Measurements from ENCODE around the gene PWWP2A. TPM values are rescaled to one million over a fixed set of nuclear protein-coding genes. Genes with fewer than 3 reads are reported as not detected.

Gene PWWP2A
- total and polyA plus RNA-seq, 2 experiments from 2014 or later: 17.9 to 32.2 TPM

DNA sequence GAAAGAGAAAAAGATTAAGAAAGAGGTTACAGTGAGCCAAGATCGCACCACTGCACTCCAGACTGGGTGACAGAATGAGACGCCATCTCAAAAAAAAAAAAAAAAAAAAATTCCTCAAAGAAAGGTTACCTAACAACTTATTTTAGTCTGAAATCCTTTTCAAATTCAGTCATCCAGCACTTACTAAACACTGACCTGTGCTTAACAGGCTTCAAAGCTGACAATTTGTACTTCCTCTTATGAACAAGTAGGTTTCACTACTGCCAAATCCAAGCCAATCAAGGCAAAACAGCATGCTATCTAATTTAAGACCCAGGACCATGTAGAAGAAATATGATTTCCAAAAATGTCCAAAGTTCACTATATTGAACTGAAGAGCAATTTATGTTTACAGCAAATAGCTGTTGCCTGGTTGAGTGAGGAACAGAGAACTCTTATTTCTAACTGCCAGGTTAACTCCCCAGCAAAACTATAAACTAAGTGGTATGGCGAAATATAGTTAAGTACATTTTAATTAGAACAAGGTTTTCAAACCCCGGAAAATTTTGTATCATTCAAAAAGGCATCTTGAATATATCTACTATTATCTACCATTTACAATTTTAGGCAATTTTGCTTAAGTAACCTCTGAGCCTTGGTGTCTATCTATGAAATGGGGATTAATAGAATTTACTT is 13.4 kb downstream of the PWWP2A start:
- DNase-seq (ENCODE audit: low read depth in 1 of 2, low spot score in 1 of 2): no peak
- Histone ChIP-seq H3K9me3 (ENCODE audit: low read depth) (no peaks in the 10 kb centered on the region), H3K27me3 (no peaks in the 10 kb centered on the region), H3K36me3 (peaks cover 6% of the 10 kb centered on the region), H3K4me3 (no peak overlapping the region), H3K4me1 (ENCODE audit: low read depth) (no peaks in the 10 kb centered on the region), H3K27ac (peak overlapping the region; percentile 1)
- TF ChIP-seq, protein P1, sequence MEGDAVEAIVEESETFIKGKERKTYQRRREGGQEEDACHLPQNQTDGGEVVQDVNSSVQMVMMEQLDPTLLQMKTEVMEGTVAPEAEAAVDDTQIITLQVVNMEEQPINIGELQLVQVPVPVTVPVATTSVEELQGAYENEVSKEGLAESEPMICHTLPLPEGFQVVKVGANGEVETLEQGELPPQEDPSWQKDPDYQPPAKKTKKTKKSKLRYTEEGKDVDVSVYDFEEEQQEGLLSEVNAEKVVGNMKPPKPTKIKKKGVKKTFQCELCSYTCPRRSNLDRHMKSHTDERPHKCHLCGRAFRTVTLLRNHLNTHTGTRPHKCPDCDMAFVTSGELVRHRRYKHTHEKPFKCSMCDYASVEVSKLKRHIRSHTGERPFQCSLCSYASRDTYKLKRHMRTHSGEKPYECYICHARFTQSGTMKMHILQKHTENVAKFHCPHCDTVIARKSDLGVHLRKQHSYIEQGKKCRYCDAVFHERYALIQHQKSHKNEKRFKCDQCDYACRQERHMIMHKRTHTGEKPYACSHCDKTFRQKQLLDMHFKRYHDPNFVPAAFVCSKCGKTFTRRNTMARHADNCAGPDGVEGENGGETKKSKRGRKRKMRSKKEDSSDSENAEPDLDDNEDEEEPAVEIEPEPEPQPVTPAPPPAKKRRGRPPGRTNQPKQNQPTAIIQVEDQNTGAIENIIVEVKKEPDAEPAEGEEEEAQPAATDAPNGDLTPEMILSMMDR (IDR thresholded peaks at IDR 0.05; ENCODE audit: low read depth, low read length): no peak

DNA sequence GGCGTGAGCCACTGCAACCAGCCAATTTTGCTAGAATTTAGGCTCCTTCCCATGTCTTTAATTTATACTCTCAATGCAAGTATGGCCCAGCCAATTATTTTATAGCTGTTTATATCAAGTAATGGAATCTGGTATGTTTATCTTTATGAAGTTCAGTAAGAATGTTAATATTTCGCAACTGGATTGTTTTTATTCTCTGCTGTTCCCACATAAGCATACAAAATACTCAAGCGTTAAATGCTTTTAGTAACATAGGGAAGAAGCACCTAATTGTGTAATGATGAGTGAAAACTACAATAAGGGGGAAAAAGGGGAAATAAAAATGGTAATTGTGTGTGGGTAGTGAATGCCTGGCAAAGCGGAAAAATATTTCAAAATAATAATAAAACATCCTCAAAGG is 21.3 kb downstream of the PWWP2A start:
- DNase-seq (ENCODE audit: low read depth in 1 of 2, low spot score in 1 of 2): peak in 1 of 2 donors; percentile 28
- TF ChIP-seq, protein P1 (IDR thresholded peaks at IDR 0.05; ENCODE audit: low read depth, low read length): no peak
- peaks cover 7% of the 10 kb centered on the region for H3K4me1 ChIP-seq (ENCODE audit: low read depth)
- no peaks in the 10 kb centered on the region for H3K9me3 ChIP-seq (ENCODE audit: low read depth)
- H3K27ac ChIP-seq: no peak overlapping the region
- H3K4me3 ChIP-seq: no peak overlapping the region
- peaks cover 10% of the 10 kb centered on the region for H3K36me3 ChIP-seq
- no peaks in the 10 kb centered on the region for H3K27me3 ChIP-seq

DNA sequence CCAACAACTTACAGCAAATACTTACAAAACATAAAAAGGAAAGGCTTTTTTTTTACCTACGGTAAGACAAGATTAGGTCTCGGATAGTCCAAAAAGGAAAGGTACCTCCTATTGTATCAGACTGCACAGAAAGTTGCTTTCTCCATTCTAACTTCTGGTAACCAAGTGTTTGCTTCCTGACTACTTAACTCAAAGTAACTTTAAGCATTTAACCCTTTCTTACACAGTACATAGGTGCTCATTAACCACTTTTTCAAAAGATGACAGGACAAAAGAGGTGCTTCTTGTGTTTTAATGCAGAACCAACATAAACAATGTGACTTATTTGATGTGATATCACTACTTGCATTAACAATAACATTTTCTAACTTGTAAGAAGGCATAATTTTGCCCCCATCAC is 23.1 kb downstream of the PWWP2A start:
- Histone ChIP-seq H3K36me3 (peaks cover 8% of the 10 kb centered on the region), H3K27ac (no peak overlapping the region), H3K4me1 (ENCODE audit: low read depth) (peaks cover 7% of the 10 kb centered on the region), H3K4me3 (no peak overlapping the region), H3K27me3 (no peaks in the 10 kb centered on the region), H3K9me3 (ENCODE audit: low read depth) (no peaks in the 10 kb centered on the region)
- no peak for DNase-seq (ENCODE audit: low read depth in 1 of 2, low spot score in 1 of 2)
- TF ChIP-seq, protein P1 (IDR thresholded peaks at IDR 0.05; ENCODE audit: low read depth, low read length): no peak

DNA sequence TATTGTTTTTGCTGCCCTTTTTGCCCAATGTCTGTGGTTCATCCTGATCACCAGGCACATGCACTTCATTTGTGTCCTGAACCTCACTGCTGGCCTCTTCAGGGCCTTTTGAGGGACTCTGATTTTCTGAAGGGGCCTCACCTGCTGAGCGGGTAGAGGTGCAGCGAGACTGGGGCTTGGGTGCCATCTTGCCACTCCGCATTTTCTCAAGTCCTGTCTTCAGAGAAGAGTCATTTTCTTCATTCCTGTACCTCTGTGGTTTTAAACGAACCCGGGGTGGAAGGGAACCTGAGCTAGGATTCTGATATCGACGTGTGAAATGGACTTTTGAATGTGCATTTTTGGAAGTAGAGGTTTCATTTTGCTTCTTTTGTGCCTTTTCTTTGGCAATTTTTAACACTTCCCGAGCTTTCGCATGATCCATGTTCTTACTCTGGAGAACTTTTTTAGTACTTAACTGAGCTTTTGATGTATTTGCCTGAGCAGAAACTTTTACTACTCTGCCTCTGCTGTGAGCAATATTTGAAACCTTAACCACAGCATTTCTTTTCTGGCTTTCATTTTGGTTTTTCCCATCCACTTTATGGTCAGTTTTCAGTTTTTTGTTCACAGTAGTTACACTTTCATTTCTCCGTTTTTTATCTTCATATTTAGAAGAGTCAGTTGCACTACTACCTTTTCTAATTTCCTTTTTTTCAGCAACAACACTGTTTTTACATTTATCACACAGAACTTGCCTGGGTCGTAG is 26.1 kb downstream of the PWWP2A start:
- H3K9me3 ChIP-seq (ENCODE audit: low read depth): no peaks in the 10 kb centered on the region
- DNase-seq (ENCODE audit: low read depth in 1 of 2, low spot score in 1 of 2): no peak
- H3K4me1 ChIP-seq (ENCODE audit: low read depth): peaks cover 21% of the 10 kb centered on the region
- TF ChIP-seq, protein P1 (IDR thresholded peaks at IDR 0.05; ENCODE audit: low read depth, low read length): no peak
- no peak overlapping the region for H3K27ac ChIP-seq
- peaks cover 3% of the 10 kb centered on the region for H3K36me3 ChIP-seq
- no peaks in the 10 kb centered on the region for H3K27me3 ChIP-seq
- H3K4me3 ChIP-seq: no peak overlapping the region

DNA sequence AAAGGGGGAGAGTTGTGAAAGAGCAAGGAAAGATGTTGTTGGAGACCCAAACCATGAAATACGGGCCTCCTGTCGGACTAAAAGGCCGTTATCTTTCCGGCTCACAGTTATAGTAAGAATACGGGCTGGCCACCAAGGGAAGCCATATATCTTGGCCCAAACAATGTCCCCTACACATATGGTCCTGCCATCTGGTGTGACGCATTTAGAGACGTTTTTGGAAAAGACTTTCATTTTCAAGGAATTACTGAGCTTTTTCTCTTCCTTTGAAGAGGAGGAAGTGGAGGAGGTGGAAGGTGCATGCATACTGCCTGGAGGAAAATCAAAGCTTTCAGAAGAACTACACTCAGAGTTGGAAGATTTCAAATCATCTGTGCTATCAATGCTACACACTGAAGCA is 26.7 kb downstream of the PWWP2A start:
- Histone ChIP-seq H3K36me3 (peaks cover 3% of the 10 kb centered on the region), H3K27me3 (no peaks in the 10 kb centered on the region), H3K9me3 (ENCODE audit: low read depth) (no peaks in the 10 kb centered on the region), H3K4me1 (ENCODE audit: low read depth) (peaks cover 26% of the 10 kb centered on the region), H3K4me3 (no peak overlapping the region), H3K27ac (no peak overlapping the region)
- no peak for DNase-seq (ENCODE audit: low read depth in 1 of 2, low spot score in 1 of 2)
- TF ChIP-seq, protein P1 (IDR thresholded peaks at IDR 0.05; ENCODE audit: low read depth, low read length): no peak
